ENCODE data around the gene KNCN.

- TF ChIP-seq CTCF (IDR thresholded peaks at IDR 0.05; ENCODE audit: low read depth, low read length, poor library complexity, severe bottlenecking) (no peak), EZH2phosphoT487 (IDR thresholded peaks at IDR 0.05; ENCODE audit: borderline replicate concordance, low read length) (no peak)
Observed at GRCh38 chr1:46552357-46553237, 1.1 kb upstream of the KNCN start.
